NCI-H187 (cell line): ENCODE data around the gene DLG2.

Source experiments
- DNase-seq, 2 experiments: peaks; one replicate each; lab custom pipeline; 2025; lab: John Stamatoyannopoulos, UW

Gene DLG2

GRCh38 chr11:83923961-83924360, 1703.2 kb downstream of the DLG2 start:
- DNase-seq = no peak

GRCh38 chr11:83922953-83923352, 1704.2 kb downstream of the DLG2 start:
- DNase-seq = no peak

GRCh38 chr11:83922318-83922717, 1704.8 kb downstream of the DLG2 start:
- DNase-seq = no peak

GRCh38 chr11:83921447-83922192, 1705.5 kb downstream of the DLG2 start:
- DNase-seq = no peak

GRCh38 chr11:83918476-83918875, 1708.7 kb downstream of the DLG2 start:
- DNase-seq = no peak

- no peak for DNase-seq
These were observed 1712.1 kb downstream of the DLG2 start for GRCh38 chr11:83914995-83915394.

- DNase-seq = no peak
These were observed 1717.3 kb downstream of the DLG2 start for GRCh38 chr11:83909579-83910534.

GRCh38 chr11:83908298-83908856, 1718.8 kb downstream of the DLG2 start:
- no peak for DNase-seq

GRCh38 chr11:83895516-83895915, 1731.6 kb downstream of the DLG2 start:
- DNase-seq = no peak

GRCh38 chr11:83881428-83881827, 1745.7 kb downstream of the DLG2 start:
- no peak for DNase-seq

GRCh38 chr11:83871054-83871453, 1756.1 kb downstream of the DLG2 start:
- DNase-seq = no peak

- no peak for DNase-seq
These were observed 1760.5 kb downstream of the DLG2 start for GRCh38 chr11:83866655-83867054.

GRCh38 chr11:83865636-83866461, 1761.3 kb downstream of the DLG2 start:
- no peak for DNase-seq

- no peak for DNase-seq
These were observed 1762.6 kb downstream of the DLG2 start for GRCh38 chr11:83864412-83865057.

GRCh38 chr11:83863272-83863671, 1763.9 kb downstream of the DLG2 start:
- DNase-seq = no peak

GRCh38 chr11:83862691-83863090, 1764.5 kb downstream of the DLG2 start:
- no peak for DNase-seq

- DNase-seq = no peak
These were observed 1765.1 kb downstream of the DLG2 start for GRCh38 chr11:83862033-83862432.

GRCh38 chr11:83858694-83859093, 1768.5 kb downstream of the DLG2 start:
- DNase-seq = no peak

- DNase-seq = no peak
These were observed 1771.9 kb downstream of the DLG2 start for GRCh38 chr11:83855237-83855636.

- no peak for DNase-seq
These were observed 1774.2 kb downstream of the DLG2 start for GRCh38 chr11:83852775-83853442.

- no peak for DNase-seq
These were observed 1775.1 kb downstream of the DLG2 start for GRCh38 chr11:83852012-83852411.
